Measurements from ENCODE around the gene REC8.

REC8 gene

GRCh38 chr14:24204163-24205146 lies 32.6 kb downstream of the REC8 start:
- no peak for DNase-seq (ENCODE audit: low read depth)
- H3K4me3 ChIP-seq (ENCODE audit: control insufficient read depth, low read depth, low read length): no peak overlapping the region
- TF ChIP-seq, protein P1, sequence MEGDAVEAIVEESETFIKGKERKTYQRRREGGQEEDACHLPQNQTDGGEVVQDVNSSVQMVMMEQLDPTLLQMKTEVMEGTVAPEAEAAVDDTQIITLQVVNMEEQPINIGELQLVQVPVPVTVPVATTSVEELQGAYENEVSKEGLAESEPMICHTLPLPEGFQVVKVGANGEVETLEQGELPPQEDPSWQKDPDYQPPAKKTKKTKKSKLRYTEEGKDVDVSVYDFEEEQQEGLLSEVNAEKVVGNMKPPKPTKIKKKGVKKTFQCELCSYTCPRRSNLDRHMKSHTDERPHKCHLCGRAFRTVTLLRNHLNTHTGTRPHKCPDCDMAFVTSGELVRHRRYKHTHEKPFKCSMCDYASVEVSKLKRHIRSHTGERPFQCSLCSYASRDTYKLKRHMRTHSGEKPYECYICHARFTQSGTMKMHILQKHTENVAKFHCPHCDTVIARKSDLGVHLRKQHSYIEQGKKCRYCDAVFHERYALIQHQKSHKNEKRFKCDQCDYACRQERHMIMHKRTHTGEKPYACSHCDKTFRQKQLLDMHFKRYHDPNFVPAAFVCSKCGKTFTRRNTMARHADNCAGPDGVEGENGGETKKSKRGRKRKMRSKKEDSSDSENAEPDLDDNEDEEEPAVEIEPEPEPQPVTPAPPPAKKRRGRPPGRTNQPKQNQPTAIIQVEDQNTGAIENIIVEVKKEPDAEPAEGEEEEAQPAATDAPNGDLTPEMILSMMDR (IDR thresholded peaks at IDR 0.05; ENCODE audit: control insufficient read depth, insufficient read depth, low read depth, low read length, missing control alignments): no peak

- H3K4me3 ChIP-seq (ENCODE audit: control insufficient read depth, low read depth, low read length): no peak overlapping the region
- TF ChIP-seq, protein P1 (IDR thresholded peaks at IDR 0.05; ENCODE audit: control insufficient read depth, insufficient read depth, low read depth, low read length, missing control alignments): no peak
- no peak for DNase-seq (ENCODE audit: low read depth)
Observed at GRCh38 chr14:24206260-24207103, 34.6 kb downstream of the REC8 start.

- DNase-seq (ENCODE audit: low read depth): no peak
- TF ChIP-seq, protein P1 (IDR thresholded peaks at IDR 0.05; ENCODE audit: control insufficient read depth, insufficient read depth, low read depth, low read length, missing control alignments): no peak
- H3K4me3 ChIP-seq (ENCODE audit: control insufficient read depth, low read depth, low read length): no peak overlapping the region
Observed at GRCh38 chr14:24207104-24207551, 35.2 kb downstream of the REC8 start.

DNA sequence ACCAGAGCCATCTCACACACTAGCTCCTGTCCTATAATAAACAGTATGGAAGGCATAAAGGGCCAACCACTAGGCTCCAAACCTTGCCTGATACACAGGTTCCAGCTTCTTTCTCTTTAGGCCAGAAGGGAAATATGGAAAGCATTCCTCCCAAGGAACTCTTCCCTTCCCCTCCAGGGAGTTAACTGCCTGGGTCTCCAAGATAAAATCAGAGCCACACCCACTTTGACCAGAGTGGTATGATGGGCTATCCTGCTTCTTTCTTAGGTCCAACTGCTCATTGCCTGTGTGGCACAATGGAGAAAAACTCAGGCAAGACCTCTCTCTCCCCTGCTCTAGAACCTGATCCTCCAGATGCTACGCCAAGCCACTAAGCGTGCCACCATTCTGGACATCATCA lies 35.7 kb downstream of the REC8 start:
- DNase-seq (ENCODE audit: low read depth): no peak
- H3K4me3 ChIP-seq (ENCODE audit: control insufficient read depth, low read depth, low read length): no peak overlapping the region
- TF ChIP-seq, protein P1 (IDR thresholded peaks at IDR 0.05; ENCODE audit: control insufficient read depth, insufficient read depth, low read depth, low read length, missing control alignments): no peak

DNA sequence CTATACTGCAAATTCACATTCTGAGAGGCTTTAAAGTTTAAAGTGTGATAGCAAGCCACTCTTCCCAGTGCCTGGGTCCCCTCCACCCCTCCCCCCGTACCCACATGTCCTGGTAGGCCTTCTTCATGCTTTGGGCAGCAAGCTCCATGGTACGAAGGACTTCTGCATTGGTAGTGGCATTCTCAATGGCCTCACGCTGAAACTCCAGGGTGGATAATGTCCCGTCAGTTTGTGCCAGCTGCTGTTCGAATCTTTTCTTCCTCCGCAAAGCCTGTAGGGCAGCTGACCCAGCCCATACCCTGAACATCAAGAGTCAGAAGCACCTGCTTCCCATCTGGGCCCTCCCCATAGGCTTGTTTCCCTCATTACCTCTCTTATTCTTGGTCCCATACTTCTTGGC lies 39.4 kb downstream of the REC8 start:
- H3K4me3 ChIP-seq (ENCODE audit: control insufficient read depth, low read depth, low read length): no peak overlapping the region
- no peak for DNase-seq (ENCODE audit: low read depth)
- TF ChIP-seq, protein P1 (IDR thresholded peaks at IDR 0.05; ENCODE audit: control insufficient read depth, insufficient read depth, low read depth, low read length, missing control alignments): no peak

Data from AG09309 (cell line).